ENCODE results near the gene SDK2.
"Not testable (repeated sequence)": the region's sequence is repeated elsewhere in the genome, so short reads cannot be mapped to it uniquely, and the experiment has no call there.

Gene SDK2

GRCh38 chr17:73459980-73460379 is 184.3 kb downstream of the SDK2 start:
- no peak for TF ChIP-seq CTCF (IDR thresholded peaks at IDR 0.05; ENCODE audit: low read depth, low read length)
- DNase-seq (ENCODE audit: extremely low read depth, low read depth) = no peak

GRCh38 chr17:73455767-73456166 is 188.5 kb downstream of the SDK2 start:
- TF ChIP-seq CTCF (IDR thresholded peaks at IDR 0.05; ENCODE audit: low read depth, low read length) = no peak
- no peak for DNase-seq (ENCODE audit: extremely low read depth, low read depth)

- DNase-seq (ENCODE audit: extremely low read depth, low read depth) = no peak
- TF ChIP-seq CTCF (IDR thresholded peaks at IDR 0.05; ENCODE audit: low read depth, low read length) = no peak
Observed at GRCh38 chr17:73455050-73455687, 189.1 kb downstream of the SDK2 start.

GRCh38 chr17:73453494-73453893 is 190.8 kb downstream of the SDK2 start:
- DNase-seq (ENCODE audit: extremely low read depth, low read depth) = not testable (repeated sequence)

- DNase-seq (ENCODE audit: extremely low read depth, low read depth) = no peak
- TF ChIP-seq CTCF (IDR thresholded peaks at IDR 0.05; ENCODE audit: low read depth, low read length) = no peak
Observed at GRCh38 chr17:73453090-73453489, 191.2 kb downstream of the SDK2 start.

GRCh38 chr17:73452009-73452408 is 192.2 kb downstream of the SDK2 start:
- TF ChIP-seq CTCF (IDR thresholded peaks at IDR 0.05; ENCODE audit: low read depth, low read length) = no peak
- no peak for DNase-seq (ENCODE audit: extremely low read depth, low read depth)

GRCh38 chr17:73447319-73447718 is 196.9 kb downstream of the SDK2 start:
- no peak for TF ChIP-seq CTCF (IDR thresholded peaks at IDR 0.05; ENCODE audit: low read depth, low read length)
- DNase-seq (ENCODE audit: extremely low read depth, low read depth) = no peak

GRCh38 chr17:73446617-73447016 is 197.6 kb downstream of the SDK2 start:
- TF ChIP-seq CTCF (IDR thresholded peaks at IDR 0.05; ENCODE audit: low read depth, low read length) = no peak
- DNase-seq (ENCODE audit: extremely low read depth, low read depth) = no peak
